Measurements from ENCODE around the gene ARFRP1.
"Not testable (repeated sequence)": the region's sequence is repeated elsewhere in the genome, so short reads cannot be mapped to it uniquely, and the experiment has no call there.

ARFRP1 gene

DNA sequence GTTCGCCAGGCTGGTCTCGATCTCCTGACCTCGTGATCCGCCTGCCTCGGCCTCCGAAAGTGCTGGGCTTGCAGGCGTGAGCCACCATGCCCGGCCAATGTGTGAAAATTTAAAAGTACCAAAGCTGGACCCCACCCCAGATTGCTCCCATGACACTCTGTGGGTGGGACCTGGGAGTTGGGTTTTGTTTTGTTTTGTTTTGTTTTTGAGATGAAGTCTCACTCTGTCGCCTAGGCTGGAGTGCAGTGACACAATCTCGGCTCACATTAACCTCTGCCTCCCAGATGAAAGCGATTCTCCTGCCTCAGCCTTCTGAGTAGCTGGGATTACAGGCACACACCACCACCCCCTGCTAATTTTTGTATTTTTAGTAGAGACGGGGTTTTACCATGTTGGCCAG is 36.1 kb downstream of the ARFRP1 start:
- DNase-seq = not testable (repeated sequence)

DNA sequence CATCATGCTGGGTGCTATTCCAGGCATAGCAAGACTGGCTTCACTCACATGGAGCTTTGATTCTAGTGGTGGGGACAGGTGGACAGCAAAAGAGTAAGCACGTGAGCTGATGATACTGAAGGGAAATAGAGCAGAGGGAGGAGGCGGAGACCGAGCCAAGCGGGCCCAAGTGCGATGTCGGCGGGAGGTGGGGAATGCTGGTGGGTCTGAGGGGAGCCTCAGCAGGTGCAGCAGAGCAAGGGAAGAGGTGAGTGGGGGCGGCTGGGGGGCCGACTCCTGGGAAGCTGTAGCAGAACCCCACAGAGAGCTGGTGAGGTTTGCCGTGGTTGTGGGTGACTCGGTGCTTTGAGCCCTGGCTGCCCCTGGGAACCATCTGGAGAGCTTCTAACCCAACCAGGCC is 39.4 kb downstream of the ARFRP1 start:
- DNase-seq = no peak

DNA sequence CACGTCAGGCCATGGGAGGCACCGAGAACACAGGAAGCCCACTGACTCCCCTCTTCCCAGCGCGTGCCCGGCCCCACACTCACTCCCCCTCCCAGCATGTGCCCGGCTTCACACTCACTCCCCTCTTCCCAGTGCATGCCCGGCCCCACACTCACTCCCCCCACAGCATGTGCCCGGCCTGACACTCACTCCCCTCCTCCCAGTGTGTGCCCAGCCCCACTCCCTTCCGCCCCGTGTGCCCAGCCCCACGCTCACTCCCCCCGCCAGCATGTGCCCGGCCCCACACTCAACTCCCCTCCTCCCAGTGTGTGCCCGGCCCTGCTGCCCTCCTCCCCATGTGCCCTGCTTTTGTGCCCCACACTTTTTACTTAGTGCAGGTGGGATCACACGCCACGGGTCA is 39.9 kb downstream of the ARFRP1 start:
- no peak for DNase-seq

DNA sequence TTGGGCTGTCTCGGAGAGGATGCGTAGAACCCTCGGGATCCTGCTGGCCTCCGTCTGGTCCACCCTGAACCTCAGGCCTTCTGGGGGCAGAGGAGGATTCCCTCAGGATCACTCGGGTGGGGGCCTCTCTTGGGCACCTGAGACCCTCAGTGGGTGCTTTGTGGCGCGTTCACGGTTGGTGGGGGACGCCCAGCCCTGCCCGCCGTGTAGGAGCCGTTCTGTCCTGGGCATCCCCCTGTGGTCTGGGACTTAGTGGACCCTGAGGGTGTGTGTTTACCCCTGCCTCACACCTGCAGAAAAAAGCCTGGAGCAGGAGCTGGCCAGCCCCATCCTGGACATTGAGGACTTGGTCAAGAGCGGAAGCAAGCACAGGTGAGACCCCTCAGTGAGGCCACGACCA is 42.1 kb downstream of the ARFRP1 start:
- no peak for DNase-seq

DNA sequence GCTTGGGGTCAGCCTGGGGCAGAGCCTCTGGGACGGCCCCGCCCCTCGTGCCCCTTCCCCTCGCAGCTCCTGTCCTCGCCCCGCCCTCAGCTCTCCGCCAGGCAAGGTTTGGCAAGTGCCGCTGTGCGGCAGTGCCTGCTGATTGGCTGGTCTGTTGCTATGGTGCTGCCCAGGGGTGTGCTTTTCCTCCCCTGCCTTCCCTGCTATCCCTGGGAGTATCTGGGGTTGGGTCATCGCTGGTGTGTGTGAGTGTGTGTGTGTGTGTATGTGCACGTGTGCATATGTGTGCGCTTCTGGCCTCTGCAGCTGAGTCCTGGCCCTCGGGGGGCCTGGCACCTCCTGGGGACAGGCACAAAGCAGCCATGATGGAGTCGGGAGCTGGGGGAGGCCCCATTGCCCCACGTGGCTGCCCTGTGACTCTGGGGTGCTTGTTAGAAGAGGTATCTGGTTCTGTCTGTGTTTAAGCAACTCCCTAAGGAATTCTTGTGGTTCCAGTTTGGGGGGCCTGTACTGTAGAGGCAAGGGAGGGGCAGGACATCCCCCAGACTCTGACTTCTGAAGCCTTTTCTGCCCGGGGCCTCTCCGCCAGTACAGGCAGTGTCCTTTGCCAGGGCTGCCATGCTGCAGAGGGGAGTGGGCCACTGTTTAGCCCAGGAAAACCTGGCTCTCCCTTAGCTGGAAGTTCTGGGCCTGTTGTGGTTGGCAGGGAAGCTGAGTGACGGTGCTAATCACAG is 42.7 kb downstream of the ARFRP1 start:
- DNase-seq = no peak

DNA sequence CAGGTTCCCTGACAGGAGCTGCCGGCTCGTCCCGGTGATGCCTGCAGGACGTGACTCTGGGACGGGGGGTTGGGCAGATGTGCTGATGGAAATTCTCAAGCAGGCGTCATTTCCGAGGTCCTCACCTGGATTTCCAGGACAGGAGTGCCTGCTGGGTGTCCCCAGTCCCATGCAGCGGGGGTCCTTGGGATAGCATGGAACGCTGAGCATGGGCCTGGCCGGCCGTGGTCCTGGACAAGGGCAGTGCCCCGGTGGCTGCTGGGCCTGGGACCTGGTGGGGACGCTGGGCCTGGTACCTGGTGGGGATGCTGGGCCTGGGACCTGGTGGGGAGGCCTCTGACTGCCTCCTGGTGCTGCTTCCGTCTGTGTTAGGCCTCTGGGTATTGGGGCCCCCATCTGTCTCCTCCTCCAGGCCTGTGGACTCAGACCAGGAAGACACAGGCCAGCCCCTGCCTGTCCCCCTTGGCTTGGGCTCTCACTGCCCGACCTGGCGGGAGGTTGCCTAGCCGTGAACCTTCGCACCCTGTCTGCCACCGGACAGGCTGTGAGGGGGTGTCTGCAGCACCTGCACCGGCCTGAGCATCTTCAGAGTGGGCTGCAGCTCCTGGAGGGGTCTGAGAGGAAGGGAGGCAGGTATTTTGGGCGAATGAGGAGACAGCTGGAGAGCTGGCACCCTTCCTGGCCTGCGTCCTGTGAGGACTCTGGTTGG is 43.5 kb downstream of the ARFRP1 start:
- DNase-seq = no peak

DNA sequence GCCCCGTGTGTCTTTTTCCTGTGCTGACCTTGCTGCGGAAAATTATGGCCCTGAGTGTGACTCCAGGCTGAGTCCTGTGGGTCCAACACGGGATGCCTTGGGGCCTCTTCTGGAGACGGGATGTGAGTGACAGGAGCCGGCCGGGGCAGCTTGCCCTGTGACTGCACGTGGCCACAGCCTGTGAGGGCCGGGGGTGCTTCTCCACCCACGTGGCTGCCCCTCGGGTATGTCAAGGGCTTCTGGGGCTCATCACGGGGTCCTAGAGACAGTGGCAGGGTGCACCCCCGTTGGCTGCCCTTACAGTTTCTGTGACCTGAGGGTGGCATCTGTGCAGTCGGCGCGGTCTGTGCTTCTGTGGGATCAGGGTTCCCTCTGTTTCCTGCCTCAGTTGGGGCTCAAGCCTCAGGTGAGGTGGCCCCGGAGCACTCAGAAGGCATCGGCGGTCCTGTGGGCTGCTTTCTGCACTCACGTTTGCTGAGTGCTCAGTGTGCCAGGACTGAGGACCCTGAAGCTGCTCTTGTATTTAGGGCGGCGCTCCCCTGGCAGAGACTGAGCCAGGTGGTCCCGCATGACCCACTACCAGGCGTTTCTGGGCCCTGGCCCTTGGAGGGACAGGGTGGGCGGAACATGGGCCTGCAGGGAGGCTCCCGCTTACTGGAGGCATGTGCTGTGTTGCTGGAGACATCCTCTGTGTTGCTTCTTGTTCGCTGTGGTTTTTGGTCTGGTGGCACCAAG is 44.3 kb downstream of the ARFRP1 start:
- DNase-seq = no peak

DNA sequence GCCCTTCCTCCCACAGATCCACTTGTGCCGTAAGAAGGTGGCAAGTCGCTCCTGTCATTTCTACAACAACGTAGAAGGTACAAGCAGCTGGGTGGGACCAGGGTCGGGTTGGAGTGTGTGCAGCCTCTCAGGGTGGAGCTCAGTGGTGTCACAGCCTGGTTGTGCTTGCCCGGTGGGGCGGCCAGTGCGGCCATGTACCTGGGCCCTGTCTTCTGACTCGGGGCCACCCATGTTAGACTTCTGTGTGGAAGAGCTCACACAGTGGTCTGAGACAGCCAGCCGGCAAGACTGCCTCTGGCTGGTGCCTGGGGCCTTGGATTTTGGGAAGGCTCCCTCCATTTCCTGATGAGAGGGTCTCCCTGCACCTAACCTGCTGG is 45.0 kb downstream of the ARFRP1 start:
- no peak for DNase-seq

DNA sequence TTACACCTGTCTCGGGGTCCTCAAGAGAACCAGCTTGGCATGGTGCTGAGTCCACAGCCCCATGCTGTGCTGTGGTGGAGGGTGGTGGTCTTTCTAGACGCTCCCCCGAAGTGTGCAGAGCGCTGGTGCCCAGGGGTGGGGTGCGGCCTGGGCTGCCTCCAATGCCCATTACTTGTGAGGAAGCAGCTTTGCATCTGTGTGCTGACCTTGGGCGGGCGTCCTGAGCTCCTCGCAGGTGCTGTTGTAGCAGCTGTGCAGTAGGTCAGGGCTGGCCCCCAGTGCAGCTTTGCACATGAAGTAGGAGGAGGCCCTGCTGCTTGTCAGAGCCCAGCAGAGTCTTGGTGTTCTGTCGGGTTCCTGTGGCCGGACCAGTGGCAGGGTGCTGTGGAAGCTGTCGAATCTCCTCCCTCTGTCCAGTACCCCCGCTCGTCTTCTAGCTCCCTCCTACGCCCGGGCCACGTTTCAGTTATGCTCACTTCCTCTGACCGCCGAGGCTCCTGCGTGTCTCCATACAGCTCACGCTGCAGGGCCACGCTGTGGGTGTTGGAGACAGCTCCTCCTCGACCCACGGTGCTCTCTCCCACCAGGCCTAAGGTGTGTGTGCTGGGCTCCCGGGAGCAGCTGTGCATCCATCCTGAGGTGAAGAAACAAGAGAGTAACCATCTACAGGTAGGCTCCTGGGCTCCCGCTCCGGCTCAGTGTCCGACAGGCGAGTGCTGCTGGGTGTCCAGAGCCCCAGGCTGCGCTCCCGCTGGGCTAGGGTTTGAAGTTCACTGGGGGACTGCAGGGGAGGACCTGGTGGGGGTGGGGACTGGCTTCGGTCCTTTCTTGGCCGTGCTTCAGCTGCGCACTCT is 45.6 kb downstream of the ARFRP1 start:
- DNase-seq = no peak

DNA sequence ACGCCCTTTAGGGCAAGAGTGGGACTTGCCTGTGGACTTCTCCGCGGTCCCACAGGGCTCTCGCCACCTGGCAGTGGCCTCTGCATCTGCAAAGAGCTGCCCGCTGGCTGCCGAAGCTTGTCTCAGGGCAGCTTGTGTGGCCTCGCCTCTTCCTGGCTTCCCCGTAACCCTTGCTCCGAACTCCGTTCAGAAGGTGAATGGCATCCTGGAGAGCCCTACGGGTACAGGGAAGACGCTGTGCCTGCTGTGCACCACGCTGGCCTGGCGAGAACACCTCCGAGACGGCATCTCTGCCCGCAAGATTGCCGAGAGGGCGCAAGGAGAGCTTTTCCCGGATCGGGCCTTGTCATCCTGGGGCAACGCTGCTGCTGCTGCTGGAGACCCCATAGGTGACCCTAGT is 46.7 kb downstream of the ARFRP1 start:
- no peak for DNase-seq

DNA sequence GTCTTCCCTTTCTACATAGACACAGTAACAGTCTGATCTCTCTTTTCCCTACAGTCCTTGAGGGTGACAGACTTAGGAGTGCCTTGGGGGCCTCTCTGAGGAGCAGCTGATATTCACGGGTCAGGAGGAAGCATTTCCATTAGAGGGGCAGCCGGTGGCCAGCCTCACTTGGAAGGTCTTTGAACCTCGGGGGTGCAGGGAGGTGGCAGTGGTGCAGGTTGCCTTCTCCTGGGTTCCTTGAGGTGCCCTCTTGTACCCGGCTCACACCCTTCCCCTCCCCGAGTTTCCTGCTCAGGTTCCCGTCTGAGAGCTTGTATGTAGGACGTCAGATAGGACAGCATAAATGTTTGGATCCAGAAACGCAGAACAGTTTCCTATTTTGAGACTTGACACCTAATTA is 47.2 kb downstream of the ARFRP1 start:
- no peak for DNase-seq

DNA sequence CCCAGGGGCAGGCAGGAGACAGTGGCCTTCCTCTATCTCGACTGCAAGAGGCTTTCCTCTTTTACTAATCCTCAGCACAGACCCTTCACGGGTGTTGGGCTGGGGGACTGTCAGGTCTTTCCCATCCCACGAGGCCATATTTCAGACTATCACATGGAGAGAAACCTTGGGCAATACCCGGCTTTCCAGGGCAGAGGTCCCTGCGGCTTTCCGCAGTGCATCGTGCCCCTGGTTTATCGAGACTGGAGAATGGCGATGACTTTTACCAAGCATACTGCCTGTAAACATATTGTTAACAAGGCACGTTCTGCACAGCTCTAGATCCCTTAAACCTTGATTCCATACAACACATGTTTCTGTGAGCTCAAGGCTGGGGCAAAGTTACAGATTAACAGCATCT is 47.6 kb downstream of the ARFRP1 start:
- DNase-seq = not testable (repeated sequence)

DNA sequence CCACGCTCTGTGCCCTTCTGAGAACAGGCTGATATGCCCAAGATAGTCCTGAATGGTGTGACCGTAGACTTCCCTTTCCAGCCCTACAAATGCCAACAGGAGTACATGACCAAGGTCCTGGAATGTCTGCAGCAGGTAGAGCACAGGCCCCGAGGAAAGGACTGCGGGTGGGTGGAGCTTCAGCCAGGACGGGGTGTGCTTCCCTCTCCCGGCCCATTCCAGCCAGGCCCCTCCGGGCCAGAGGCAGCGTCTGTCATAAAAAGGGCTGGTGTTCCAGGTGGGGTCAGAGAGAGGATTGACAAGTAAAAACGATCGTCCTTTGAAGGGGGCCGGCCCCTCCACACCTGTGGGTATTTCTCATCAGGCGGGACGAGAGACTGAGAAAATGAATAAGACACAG is 48.4 kb downstream of the ARFRP1 start:
- DNase-seq = no peak

DNA sequence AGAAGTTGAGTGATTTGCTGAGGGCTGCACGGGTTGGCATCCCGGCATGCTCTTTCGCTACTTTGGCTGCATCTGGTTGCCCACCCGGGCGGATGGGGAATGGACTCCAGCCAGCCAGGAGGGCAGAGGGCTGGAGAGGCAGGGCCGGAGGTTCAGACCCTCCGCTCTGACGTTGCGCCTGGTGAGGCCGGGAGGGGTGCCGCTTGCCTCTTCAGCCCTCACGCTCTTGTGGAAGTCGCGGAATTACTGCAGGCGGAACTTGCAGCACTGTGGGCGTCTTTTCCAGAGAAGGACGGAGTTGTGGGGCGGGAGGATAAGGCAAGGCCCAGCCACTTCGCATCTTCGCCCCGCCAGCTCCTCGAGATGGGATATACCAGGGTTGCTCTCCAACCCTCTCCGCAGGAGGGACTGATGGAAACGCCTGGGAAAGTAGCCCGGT is 49.0 kb downstream of the ARFRP1 start:
- no peak for DNase-seq

DNA sequence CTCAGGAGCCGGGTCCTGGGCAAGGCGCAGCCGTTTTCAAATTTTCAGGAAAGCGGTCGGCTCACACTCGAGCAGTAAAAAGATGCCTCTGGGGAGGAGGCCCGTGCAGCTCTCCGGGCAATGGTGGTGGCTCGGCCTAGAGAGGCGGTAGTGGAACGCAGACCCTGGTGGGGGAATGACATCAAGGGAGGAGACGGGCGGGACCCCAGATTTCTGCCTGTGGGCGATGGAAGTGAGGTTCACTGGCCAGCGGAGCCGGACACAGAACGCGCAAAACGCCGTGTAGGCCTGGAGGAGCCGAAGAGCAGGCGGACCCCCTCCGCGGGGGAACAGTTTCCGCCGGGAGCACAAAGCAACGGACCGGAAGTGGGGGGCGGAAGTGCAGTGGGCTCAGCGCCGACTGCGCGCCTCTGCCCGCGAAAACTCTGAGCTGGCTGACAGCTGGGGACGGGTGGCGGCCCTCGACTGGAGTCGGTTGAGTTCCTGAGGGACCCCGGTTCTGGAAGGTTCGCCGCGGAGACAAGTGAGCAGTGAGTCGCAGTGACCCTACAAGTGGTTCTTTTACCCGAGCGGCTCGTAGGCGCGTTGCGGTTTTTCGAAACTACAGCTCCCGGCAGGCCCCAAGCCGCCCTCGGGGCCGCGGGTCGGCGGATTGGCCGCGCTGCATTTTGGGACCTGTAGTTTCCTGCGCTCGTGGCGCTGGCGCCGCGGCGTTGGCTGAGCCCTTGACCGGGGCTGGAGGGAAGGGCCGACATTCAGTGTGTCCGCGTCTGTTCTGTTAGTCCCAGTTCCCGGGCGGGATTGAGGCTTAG is 49.6 kb downstream of the ARFRP1 start, which contains the start of gene RTEL1:
RTEL1 (plus strand) TSS at position 376 of the 812 bp plus-strand sequence. CDS start 1,091 bp downstream, outside the sequence.
- peak; percentile 90 for DNase-seq

DNA sequence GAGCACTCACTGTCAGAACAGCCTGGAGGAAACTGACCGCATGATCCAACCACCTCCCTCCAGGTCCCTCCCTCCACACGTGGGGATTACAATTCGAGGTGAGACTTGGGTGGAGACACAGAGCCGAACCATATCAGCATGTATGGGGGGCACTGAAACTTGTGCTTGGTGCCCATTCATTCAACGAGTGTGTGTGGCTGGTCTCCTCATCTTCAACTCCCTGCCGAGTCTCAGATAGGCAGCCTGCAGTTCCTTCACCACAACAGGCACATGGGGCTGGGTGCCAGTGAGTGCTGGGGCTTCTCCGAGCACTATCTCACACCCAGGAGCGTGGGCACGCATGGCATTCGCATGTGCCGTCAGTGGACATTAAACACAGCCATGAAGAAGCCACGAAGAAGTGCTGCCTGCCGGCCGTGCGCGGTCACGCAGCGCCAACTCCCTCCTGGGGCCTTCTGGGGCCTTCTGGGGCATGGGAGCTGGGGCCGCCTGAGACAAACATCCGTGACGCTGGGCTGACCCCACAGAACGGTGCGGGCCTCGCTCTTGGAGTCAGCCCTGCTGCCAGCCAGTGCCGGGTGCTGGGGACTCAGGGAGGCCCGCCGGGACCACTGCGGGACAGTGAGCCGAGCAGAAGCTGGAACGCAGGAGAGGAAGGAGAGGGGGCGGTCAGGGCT is 50.4 kb downstream of the ARFRP1 start:
- no peak for DNase-seq

DNA sequence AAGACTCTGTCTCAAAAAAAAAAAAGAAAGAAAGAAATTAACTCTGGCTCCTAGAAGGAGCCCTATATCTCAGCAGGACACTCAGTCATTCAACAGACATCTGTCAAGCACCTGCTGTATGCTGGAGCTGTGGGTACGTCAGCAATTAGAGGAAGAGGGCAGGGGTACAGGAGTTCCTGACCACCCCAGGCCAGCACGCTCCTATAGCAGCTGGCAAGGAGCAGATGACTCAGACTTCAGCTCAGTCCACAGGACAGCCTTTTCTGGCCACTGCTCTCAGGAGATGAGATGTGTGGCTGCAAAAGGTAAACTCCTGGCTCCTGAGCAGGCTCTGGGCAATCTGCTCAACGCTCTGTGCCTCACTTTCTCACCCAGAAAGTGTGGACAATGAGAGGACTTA is 51.3 kb downstream of the ARFRP1 start:
- DNase-seq = no peak

DNA sequence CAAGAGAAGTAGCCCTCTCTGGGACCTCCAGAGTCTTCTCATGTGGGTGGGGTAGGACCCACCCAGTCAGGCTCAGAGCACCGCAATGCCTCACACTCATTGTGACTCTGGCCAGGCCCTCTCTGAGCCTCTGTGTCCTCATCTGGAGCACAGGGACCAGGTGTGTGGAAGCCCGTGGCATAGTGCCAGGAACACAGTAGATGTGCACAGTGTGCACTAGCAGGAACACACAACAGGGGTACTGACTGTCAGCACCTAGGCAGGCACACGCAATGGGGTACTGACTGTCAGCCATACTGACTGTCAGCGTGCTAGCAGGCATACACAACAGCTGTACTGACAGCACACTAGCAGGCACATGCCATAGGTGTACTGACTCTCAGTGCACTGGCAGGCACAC is 52.5 kb downstream of the ARFRP1 start:
- DNase-seq = no peak

DNA sequence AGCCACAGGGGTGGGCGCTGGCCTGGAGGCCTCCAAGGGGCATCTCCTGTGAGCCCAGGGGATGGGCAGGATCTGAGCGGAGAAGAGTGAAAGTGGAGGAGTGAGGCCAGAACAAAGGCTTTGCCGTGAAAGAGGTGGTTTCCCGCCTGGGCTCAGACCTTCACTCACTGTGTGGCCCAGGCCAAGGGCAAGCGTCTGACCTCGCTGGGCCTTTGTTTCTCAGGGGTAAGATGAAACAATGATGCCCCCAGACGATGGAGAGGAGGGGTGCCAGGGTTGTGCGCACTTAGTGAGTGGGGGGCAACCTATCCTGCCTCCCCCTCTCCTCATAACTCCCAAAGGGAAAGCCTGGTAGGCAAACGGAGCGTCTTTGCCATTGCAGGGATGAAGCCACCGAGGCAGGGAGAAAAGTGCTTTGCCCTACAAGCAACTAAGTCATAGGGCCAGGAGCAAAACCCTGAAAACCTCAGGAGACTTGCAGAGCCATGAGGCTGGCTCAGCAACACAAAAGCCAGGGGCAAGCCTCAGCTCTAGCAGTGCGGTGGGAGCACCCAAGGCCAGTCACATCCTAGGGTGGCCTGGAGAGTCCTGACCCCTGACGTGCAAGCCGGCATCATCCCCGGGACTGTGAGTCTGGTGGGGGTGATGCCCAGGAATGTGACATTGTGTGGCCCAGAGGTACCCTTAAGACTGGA is 53.7 kb downstream of the ARFRP1 start:
- DNase-seq = no peak

Measured in CD4-positive, alpha-beta T cell treated with Interleukin-12 subunit alpha and Interleukin-12 subunit beta, for 1 hour (primary cell).